Measurements from ENCODE around the gene DGCR8.
"Not testable (repeated sequence)": the region's sequence is repeated elsewhere in the genome, so short reads cannot be mapped to it uniquely, and the experiment has no call there.

The DGCR8 gene

GRCh38 chr22:20152464-20152890 lies 72.4 kb downstream of the DGCR8 start:
- DNase-seq (ENCODE audit: low spot score), result no peak

- no peak for DNase-seq (ENCODE audit: low spot score)
Observed at GRCh38 chr22:20153945-20154344, 73.9 kb downstream of the DGCR8 start.

- peak; percentile 26 for DNase-seq (ENCODE audit: low spot score)
Observed at GRCh38 chr22:20154602-20155187, 74.7 kb downstream of the DGCR8 start.

GRCh38 chr22:20155330-20156041 lies 75.4 kb downstream of the DGCR8 start:
- DNase-seq (ENCODE audit: low spot score), result peak; percentile 66

- DNase-seq (ENCODE audit: low spot score), result no peak
Observed at GRCh38 chr22:20156042-20156389, 76.0 kb downstream of the DGCR8 start.

- DNase-seq (ENCODE audit: low spot score), result peak; percentile 37
Observed at GRCh38 chr22:20156611-20157429, 76.8 kb downstream of the DGCR8 start.

GRCh38 chr22:20157430-20158183 lies 77.6 kb downstream of the DGCR8 start:
- no peak for DNase-seq (ENCODE audit: low spot score)

- DNase-seq (ENCODE audit: low spot score), result no peak
Observed at GRCh38 chr22:20158391-20159036, 78.5 kb downstream of the DGCR8 start.

GRCh38 chr22:20159076-20159475 lies 79.0 kb downstream of the DGCR8 start:
- DNase-seq (ENCODE audit: low spot score), result no peak

- not testable (repeated sequence) for DNase-seq (ENCODE audit: low spot score)
Observed at GRCh38 chr22:20159531-20159930, 79.5 kb downstream of the DGCR8 start.

- DNase-seq (ENCODE audit: low spot score), result no peak
Observed at GRCh38 chr22:20160041-20160440, 80.0 kb downstream of the DGCR8 start.

Data from SW480 (cell line).